ENCODE measurements around the gene PRTN3. TPM values are rescaled to one million over a fixed set of nuclear protein-coding genes. Genes with fewer than 3 reads are reported as not detected.

Gene PRTN3
- total RNA-seq, 1 experiment from 2014 or later = 2.7 TPM

GRCh38 chr19:888581-889385, 48.0 kb downstream of the PRTN3 start:
- Histone ChIP-seq H3K79me2 (ENCODE audit: insufficient read depth, low read length) (peaks cover 12% of the 10 kb centered on the region; the same call in 1 of the 2 replicates), H3K27me3 (ENCODE audit: insufficient read depth, low read length) (no peaks in the 10 kb centered on the region), H3K4me2 (ENCODE audit: low read length) (no peak overlapping the region), H3K9me3 (ENCODE audit: control insufficient read depth in 1 of 2, insufficient read depth in 1 of 2, low read depth in 1 of 2, low read length in 2 of 2) (no peaks in the 10 kb centered on the region), H2AFZ (ENCODE audit: low read depth, low read length, poor library complexity, severe bottlenecking) (no peak overlapping the region), H3K9me2 (ENCODE audit: insufficient read depth) (no peaks in the 10 kb centered on the region), H3K27ac (ENCODE audit: low read depth, low read length) (no peak overlapping the region), H3K4me3 (replicated peaks in 1 of 2; ENCODE audit: low read depth in 1 of 2, low read length in 2 of 2) (no peak overlapping the region), H3K4me1 (ENCODE audit: control insufficient read depth in 1 of 2, insufficient read depth in 2 of 2, low read length in 2 of 2) (peaks cover 13 to 25% of the 10 kb centered on the region in 2 experiments), H3K9ac (ENCODE audit: low read length) (no peak overlapping the region), H4K20me1 (ENCODE audit: insufficient read depth) (no peaks in the 10 kb centered on the region), H3K36me3 (ENCODE audit: control insufficient read depth in 1 of 2, insufficient read depth in 2 of 2, low read length in 2 of 2) (peaks cover 9 to 19% of the 10 kb centered on the region in 2 experiments; a peak in 3 of 4 replicates)
- TF ChIP-seq ELF1 (IDR thresholded peaks at IDR 0.05; ENCODE audit: borderline replicate concordance, low read depth) (no peak), SIN3A (IDR thresholded peaks at IDR 0.05; ENCODE audit: low read depth) (no peak), POLR2A (IDR thresholded peaks at IDR 0.05; ENCODE audit: borderline replicate concordance, extremely low read depth, insufficient read depth, insufficient read length) (no peak), ZNF274 (IDR thresholded peaks at IDR 0.05; ENCODE audit: low read depth, low read length) (no peak), RAD21 (IDR thresholded peaks at IDR 0.05; ENCODE audit: low read depth) (no peak), REST (IDR thresholded peaks at IDR 0.05; ENCODE audit: low read depth) (no peak), FOSL1 (IDR thresholded peaks at IDR 0.05; ENCODE audit: low read depth) (no peak), MAX (IDR thresholded peaks at IDR 0.05) (no peak), POLR2AphosphoS5 (IDR thresholded peaks at IDR 0.05; ENCODE audit: low read depth, low read length) (no peak), TCF7L2 (IDR thresholded peaks at IDR 0.05; ENCODE audit: borderline replicate concordance, extremely low read depth, insufficient read depth, insufficient read length) (no peak), EGR1 (IDR thresholded peaks at IDR 0.05; ENCODE audit: low read depth) (no peak), CBX3 (IDR thresholded peaks at IDR 0.05; ENCODE audit: low read depth) (no peak), CTCF (IDR thresholded peaks at IDR 0.05 in 2 of 3, conservative IDR thresholded peaks at IDR 0.05 in 1 of 3; ENCODE audit: borderline replicate concordance in 1 of 3, insufficient read depth in 1 of 3, low read depth in 2 of 3, low read length in 2 of 3) (no peak), CEBPB (IDR thresholded peaks at IDR 0.05; ENCODE audit: low read depth) (no peak), SRF (IDR thresholded peaks at IDR 0.05; ENCODE audit: low read depth) (no peak), JUND (IDR thresholded peaks at IDR 0.05) (no peak)
- RAD21 ChIA-PET (ENCODE audit: low non-redundant PET in 1 of 2, low total read pairs in 2 of 2, uncharacterized antibody in 2 of 2, unreplicated experiment in 2 of 2) = no interaction called here
- POLR2A ChIA-PET = interaction anchor here (0.6 kb wide), 1 partner anchor 567 kb away, joined by 4 read pairs; no protein-coding TSS in a partner anchor
- ATAC-seq = no peak
- BruUV-seq (replicated peaks) = TSS peak; percentile 31
- DNase-seq (ENCODE audit: low read depth, low spot score) = no peak
- intact Hi-C loops (cut with micrococcal nuclease) = no loop called here
- CTCF ChIA-PET = no interaction called here

Data from HCT116 (cell line).